ENCODE measurements around the gene SND1.

The SND1 gene

DNA sequence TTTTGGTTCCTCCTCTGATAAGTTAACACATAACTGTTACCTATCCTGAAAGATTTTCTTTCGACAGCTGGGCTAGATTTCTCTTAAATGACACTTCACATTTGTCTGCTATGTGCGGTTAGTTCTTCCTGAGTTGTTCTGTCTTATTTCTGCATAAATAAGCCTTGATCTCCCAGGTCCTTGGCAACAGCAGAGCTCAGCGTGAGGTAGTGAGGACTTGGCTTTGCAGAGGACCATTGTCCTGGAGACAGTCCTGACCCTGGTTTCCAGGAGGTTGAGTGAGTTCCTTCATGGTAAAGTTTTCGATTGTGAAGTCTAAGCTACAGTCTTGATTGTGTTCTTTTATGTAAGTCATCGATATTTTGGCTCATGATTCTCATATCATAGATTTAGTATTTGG is 23.7 kb downstream of the SND1 start:
- no peak overlapping the region for H3K4me3 ChIP-seq (ENCODE audit: low read length)
- TF ChIP-seq, protein P1, sequence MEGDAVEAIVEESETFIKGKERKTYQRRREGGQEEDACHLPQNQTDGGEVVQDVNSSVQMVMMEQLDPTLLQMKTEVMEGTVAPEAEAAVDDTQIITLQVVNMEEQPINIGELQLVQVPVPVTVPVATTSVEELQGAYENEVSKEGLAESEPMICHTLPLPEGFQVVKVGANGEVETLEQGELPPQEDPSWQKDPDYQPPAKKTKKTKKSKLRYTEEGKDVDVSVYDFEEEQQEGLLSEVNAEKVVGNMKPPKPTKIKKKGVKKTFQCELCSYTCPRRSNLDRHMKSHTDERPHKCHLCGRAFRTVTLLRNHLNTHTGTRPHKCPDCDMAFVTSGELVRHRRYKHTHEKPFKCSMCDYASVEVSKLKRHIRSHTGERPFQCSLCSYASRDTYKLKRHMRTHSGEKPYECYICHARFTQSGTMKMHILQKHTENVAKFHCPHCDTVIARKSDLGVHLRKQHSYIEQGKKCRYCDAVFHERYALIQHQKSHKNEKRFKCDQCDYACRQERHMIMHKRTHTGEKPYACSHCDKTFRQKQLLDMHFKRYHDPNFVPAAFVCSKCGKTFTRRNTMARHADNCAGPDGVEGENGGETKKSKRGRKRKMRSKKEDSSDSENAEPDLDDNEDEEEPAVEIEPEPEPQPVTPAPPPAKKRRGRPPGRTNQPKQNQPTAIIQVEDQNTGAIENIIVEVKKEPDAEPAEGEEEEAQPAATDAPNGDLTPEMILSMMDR (conservative IDR thresholded peaks at IDR 0.05; ENCODE audit: low read length): no peak
- DNase-seq (ENCODE audit: low read depth): no peak

- H3K4me3 ChIP-seq (ENCODE audit: low read length): no peak overlapping the region
- TF ChIP-seq, protein P1 (conservative IDR thresholded peaks at IDR 0.05; ENCODE audit: low read length): no peak
- no peak for DNase-seq (ENCODE audit: low read depth)
These were observed 25.6 kb downstream of the SND1 start for GRCh38 chr7:127677433-127678230.

DNA sequence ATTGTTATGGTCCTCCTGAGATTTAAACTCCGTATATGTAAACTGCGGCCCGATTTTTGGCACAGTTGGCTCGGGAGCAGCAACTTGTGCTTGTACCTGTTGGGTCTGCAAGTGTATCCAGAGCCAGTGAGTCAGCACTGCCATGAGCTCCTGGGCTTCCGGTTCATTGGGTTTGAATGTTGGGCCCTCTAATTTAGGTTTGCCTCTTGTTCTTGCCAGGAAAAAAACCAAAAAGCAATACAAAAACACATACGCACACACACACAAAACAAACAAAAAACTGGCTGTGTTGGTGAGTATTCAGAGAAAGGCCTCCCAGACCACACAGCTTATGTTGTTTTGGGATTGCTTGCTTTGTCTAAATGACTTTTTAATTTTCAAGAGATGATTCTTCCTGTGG is 26.3 kb downstream of the SND1 start:
- DNase-seq (ENCODE audit: low read depth): no peak
- H3K4me3 ChIP-seq (ENCODE audit: low read length): no peak overlapping the region
- TF ChIP-seq, protein P1 (conservative IDR thresholded peaks at IDR 0.05; ENCODE audit: low read length): no peak

DNA sequence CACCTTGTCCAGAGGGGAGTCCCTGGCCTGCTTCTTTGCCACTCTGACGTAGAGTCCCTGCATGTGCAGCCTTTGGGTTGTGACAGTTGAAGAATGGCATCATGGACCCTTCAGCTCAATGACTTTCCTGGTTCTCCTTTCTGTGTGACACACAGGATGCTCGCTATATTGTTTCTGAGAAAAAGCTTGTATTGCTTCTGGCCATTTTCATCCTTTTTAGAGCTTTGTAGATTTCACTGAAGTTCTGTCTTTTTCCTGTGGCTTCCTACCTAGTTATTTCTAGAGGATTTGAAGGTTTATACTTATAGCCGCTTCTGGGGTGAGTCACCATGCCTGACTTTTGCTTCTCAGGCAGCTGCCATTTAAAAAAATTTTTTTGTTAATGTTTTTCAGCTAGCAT is 27.0 kb downstream of the SND1 start:
- DNase-seq (ENCODE audit: low read depth): no peak
- TF ChIP-seq, protein P1 (conservative IDR thresholded peaks at IDR 0.05; ENCODE audit: low read length): no peak
- no peak overlapping the region for H3K4me3 ChIP-seq (ENCODE audit: low read length)

DNA sequence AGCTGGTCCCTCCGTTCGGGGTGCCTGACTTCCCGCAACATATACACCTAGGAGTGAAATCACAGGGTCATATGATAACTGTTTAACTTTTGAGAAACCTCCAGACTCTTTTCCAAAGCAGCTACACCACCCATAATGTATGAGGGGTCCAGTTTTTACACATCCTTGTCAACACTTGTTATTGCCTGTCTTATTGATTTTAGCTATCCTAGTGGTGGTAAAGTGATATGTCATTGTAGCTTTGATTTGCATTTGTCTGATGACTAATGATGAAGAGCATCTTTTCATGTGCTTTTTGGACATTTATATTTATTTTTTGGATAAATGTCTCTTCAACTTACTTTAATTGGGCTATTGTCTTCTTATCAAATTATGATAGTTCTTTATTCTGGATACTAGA is 29.0 kb downstream of the SND1 start:
- DNase-seq (ENCODE audit: low read depth): no peak
- no peak overlapping the region for H3K4me3 ChIP-seq (ENCODE audit: low read length)
- TF ChIP-seq, protein P1 (conservative IDR thresholded peaks at IDR 0.05; ENCODE audit: low read length): no peak

- DNase-seq (ENCODE audit: low read depth): no peak
- TF ChIP-seq, protein P1 (conservative IDR thresholded peaks at IDR 0.05; ENCODE audit: low read length): no peak
- H3K4me3 ChIP-seq (ENCODE audit: low read length): no peak overlapping the region
These were observed 30.1 kb downstream of the SND1 start for GRCh38 chr7:127682140-127682539.
